Ovary (tissue), 3 donors: ENCODE data around the gene ZMYM4.

ENCODE experiments used
- EP300 ChIP-seq: sonication (generic); formaldehyde crosslinking; IDR thresholded peaks from one replicate; pipeline ENCODE4 v1.6.1; 2017; ENCODE audit warnings: antibody characterized with exemption
- TF ChIP-seq, protein P1 (sequence below), 3 donors: fragments of 450-650 bp in 2 of 3; fragments of 200-600 bp in 1 of 3; IDR thresholded peaks; one replicate each; pipeline versions ENCODE4 v1.5.1 to v1.8.0; 2016 to 2022; ENCODE audit warnings: antibody characterized with exemption in 3 of 3, mild to moderate bottlenecking in 1 of 3
- donor health status: DM: no; HTN: no; CAD: no.

DNA sequence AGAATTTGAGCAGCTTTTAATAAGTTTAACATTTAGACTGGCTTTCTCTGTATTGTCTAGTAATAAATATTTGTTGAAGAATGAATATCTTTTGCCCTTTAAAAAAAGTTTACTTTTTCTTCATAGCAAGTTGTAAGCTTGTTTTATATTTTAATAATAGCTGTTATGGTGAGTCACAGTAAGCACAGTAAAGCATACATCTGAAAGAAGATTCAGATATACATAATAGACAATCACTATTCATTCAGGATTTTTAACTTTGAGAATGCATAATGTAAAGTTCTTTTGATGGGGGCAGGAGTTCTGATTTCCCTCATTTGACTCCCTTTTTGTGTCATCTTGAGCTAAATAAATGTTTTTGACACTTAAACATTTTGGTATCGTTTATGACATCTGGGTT is 66.0 kb downstream of the ZMYM4 start:
- TF ChIP-seq, protein P1, sequence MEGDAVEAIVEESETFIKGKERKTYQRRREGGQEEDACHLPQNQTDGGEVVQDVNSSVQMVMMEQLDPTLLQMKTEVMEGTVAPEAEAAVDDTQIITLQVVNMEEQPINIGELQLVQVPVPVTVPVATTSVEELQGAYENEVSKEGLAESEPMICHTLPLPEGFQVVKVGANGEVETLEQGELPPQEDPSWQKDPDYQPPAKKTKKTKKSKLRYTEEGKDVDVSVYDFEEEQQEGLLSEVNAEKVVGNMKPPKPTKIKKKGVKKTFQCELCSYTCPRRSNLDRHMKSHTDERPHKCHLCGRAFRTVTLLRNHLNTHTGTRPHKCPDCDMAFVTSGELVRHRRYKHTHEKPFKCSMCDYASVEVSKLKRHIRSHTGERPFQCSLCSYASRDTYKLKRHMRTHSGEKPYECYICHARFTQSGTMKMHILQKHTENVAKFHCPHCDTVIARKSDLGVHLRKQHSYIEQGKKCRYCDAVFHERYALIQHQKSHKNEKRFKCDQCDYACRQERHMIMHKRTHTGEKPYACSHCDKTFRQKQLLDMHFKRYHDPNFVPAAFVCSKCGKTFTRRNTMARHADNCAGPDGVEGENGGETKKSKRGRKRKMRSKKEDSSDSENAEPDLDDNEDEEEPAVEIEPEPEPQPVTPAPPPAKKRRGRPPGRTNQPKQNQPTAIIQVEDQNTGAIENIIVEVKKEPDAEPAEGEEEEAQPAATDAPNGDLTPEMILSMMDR (IDR thresholded peaks at IDR 0.05), result no peak
- no peak for TF ChIP-seq EP300
